Glutamatergic neuron (in vitro differentiated cells): ENCODE measurements around the gene SPSB3. TPM values are rescaled to one million over a fixed set of nuclear protein-coding genes. Genes with fewer than 3 reads are reported as not detected.
"Not testable (repeated sequence)": the region's sequence is repeated elsewhere in the genome, so short reads cannot be mapped to it uniquely, and the experiment has no call there.

Source experiments
- DNase-seq: peaks from one replicate; pipeline ENCODE4 v3.0.0; 2022
- H3K27ac Mint-ChIP-seq: one replicate; pipeline ENCODE4 v1.8.0; 2020; ENCODE audit warnings: mild to moderate bottlenecking, mixed read lengths, inconsistent platforms; ENCODE audit not compliant: unreplicated experiment
- H3K27me3 Mint-ChIP-seq: one replicate; pipeline ENCODE4 v1.8.0; 2020; ENCODE audit warnings: mild to moderate bottlenecking, moderate library complexity, mixed read lengths, inconsistent platforms; ENCODE audit not compliant: unreplicated experiment
- H3K36me3 Mint-ChIP-seq: one replicate; pipeline ENCODE4 v1.8.0; 2020; ENCODE audit warnings: mild to moderate bottlenecking, mixed read lengths, inconsistent platforms; ENCODE audit not compliant: unreplicated experiment
- H3K4me1 Mint-ChIP-seq: one replicate; pipeline ENCODE4 v1.8.0; 2020; ENCODE audit warnings: mild to moderate bottlenecking, low read depth, mixed read lengths, inconsistent platforms; ENCODE audit not compliant: unreplicated experiment
- H3K4me3 Mint-ChIP-seq: one replicate; pipeline ENCODE4 v1.8.0; 2020; ENCODE audit warnings: mild to moderate bottlenecking, mixed read lengths, inconsistent platforms; ENCODE audit not compliant: unreplicated experiment
- H3K9me3 Mint-ChIP-seq: one replicate; pipeline ENCODE4 v1.8.0; 2020; ENCODE audit warnings: mild to moderate bottlenecking, moderate library complexity, mixed read lengths, inconsistent platforms; ENCODE audit not compliant: unreplicated experiment
- CTCF ChIP-seq: fragments of 200-600 bp; sonication (generic); IDR thresholded peaks from one replicate; pipeline ENCODE4 v1.5.0; 2021; ENCODE audit not compliant: partially characterized antibody, unreplicated experiment
- total RNA-seq: library from RNA; stranded (reverse); fragmentation: NEBNext Ultra II Directional; extraction: Animal tissue kit (Norgen Biotek cat#: 25700); gene quantifications from one replicate; pipeline ENCODE4 v1.2.1, GENCODE V29; 2021; ENCODE audit not compliant: unreplicated experiment

The SPSB3 gene
- total RNA-seq, 1 donor from 2014 or later: 80.4 TPM

DNA sequence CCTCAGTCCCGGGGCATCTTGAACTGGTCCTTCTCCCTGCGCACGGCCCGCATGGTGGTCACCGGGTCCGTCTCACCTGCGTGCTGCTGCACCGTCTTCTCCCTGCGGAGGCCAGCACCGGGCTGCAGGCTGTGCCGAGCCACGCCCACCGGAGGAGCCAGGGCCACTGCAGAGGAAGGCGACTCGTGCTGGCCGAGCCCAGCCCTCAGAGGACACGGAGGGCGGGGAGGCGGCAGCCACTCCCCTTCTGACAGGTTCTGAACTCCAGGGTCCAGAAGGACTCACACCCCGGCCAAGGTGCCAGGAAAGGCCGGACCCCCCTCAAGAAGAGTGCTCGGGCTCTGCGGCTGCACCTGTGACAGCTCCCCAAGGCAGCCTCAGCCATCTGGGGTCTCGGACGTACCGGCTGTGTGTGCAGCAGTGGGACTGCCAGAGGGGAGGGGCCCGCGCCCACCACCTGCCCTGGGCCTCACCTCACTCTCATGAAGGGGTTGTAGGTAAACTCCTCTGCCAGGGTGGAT lies 27.0 kb upstream of the SPSB3 start:
- TF ChIP-seq CTCF: no peak
- Mint-ChIP-seq H3K4me1 (peaks cover 2% of the 10 kb centered on the region), H3K27ac (no peak overlapping the region), H3K36me3 (peaks cover 5% of the 10 kb centered on the region), H3K27me3 (no peaks in the 10 kb centered on the region), H3K4me3 (no peak overlapping the region), H3K9me3 (peaks cover 3% of the 10 kb centered on the region)
- no peak for DNase-seq

- Mint-ChIP-seq H3K4me1 (peaks cover 2% of the 10 kb centered on the region), H3K27me3 (no peaks in the 10 kb centered on the region), H3K9me3 (peaks cover 1% of the 10 kb centered on the region), H3K36me3 (peaks cover 5% of the 10 kb centered on the region), H3K4me3 (no peak overlapping the region), H3K27ac (no peak overlapping the region)
- DNase-seq: no peak
- TF ChIP-seq CTCF: no peak
Measured at GRCh38 chr16:1808691-1809090, 26.3 kb upstream of the SPSB3 start.

DNA sequence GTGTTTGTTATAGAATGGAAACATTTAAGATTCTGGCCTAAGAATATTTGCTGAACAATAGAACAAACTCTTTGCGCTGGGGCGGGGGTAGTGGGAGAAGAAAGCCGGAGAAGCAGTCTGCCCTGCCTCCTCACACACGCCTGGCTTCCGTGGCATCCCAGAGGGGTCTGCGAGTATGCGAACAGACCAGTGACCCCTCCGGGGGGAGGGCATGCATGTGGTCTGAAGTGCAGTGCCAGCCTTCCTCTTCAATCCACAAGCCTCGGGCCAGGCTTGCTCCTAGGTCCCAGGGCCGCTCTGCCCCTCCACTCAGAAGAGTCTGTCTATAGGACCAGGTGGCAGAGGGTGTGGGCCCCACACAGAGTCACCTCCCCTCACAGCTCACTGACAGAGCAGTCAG lies 25.3 kb upstream of the SPSB3 start:
- Mint-ChIP-seq H3K36me3 (peaks cover 5% of the 10 kb centered on the region), H3K4me3 (no peak overlapping the region), H3K9me3 (peaks cover 1% of the 10 kb centered on the region), H3K27me3 (no peaks in the 10 kb centered on the region), H3K27ac (no peak overlapping the region), H3K4me1 (peaks cover 2% of the 10 kb centered on the region)
- no peak for TF ChIP-seq CTCF
- DNase-seq: no peak

DNA sequence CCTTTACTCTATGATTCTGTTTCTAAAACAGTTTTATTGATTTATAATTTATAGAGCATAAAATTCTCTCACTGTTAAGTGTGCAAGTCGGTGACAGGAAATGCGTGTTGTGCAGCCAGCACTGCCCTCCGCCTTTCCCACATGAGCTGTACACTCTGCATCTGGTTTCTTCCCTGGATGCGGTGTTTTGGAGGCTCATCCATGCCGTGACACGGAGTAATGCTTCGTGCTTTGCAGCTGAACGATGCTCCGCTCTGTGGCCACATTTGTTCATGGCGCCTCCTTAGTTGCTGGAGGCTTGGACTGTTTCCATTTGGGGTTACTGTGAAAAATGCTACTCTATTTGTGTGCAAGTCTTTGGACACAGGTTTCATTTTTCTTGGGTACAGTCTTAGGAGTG lies 18.3 kb upstream of the SPSB3 start:
- no peak overlapping the region for H3K4me3 Mint-ChIP-seq
- H3K9me3 Mint-ChIP-seq: peaks cover 12% of the 10 kb centered on the region
- H3K27me3 Mint-ChIP-seq: peaks cover 3% of the 10 kb centered on the region
- H3K4me1 Mint-ChIP-seq: no peaks in the 10 kb centered on the region
- peaks cover 20% of the 10 kb centered on the region for H3K36me3 Mint-ChIP-seq
- H3K27ac Mint-ChIP-seq: no peak overlapping the region
- TF ChIP-seq CTCF: no peak
- no peak for DNase-seq

DNA sequence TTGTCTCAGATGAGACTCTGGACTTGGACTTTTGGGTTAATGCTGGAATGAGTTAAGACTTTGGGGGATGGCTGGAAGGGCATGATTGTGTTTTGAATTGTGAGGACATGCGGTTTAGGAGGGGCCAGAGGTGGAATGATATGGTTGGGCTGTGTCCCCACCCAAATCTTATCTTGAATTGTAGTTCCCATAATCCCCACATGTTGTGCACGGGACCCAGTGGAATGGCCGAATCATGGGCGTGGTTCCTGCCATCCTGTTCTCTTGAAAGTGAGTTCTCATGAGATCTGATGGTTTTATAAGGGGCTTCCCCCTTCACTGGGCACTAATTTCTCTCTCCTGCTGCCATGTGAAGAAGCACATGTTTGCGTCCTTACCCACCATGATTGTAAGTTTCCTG lies 16.9 kb upstream of the SPSB3 start:
- peaks cover 12% of the 10 kb centered on the region for H3K9me3 Mint-ChIP-seq
- DNase-seq, H3K27me3 Mint-ChIP-seq, H3K4me3 Mint-ChIP-seq, H3K27ac Mint-ChIP-seq, H3K4me1 Mint-ChIP-seq: not testable (repeated sequence)
- peaks cover 20% of the 10 kb centered on the region for H3K36me3 Mint-ChIP-seq
